TTC549 (cell line): ENCODE results near the gene LDHAL6A.
"Not testable (repeated sequence)": the region's sequence is repeated elsewhere in the genome, so short reads cannot be mapped to it uniquely, and the experiment has no call there.

Experiments
- FAIRE-seq: peaks from 2 replicates; lab custom pipeline; 2012; peaks lifted over from hg19 to GRCh38; lab: Jason Lieb, UNC

The LDHAL6A gene

DNA sequence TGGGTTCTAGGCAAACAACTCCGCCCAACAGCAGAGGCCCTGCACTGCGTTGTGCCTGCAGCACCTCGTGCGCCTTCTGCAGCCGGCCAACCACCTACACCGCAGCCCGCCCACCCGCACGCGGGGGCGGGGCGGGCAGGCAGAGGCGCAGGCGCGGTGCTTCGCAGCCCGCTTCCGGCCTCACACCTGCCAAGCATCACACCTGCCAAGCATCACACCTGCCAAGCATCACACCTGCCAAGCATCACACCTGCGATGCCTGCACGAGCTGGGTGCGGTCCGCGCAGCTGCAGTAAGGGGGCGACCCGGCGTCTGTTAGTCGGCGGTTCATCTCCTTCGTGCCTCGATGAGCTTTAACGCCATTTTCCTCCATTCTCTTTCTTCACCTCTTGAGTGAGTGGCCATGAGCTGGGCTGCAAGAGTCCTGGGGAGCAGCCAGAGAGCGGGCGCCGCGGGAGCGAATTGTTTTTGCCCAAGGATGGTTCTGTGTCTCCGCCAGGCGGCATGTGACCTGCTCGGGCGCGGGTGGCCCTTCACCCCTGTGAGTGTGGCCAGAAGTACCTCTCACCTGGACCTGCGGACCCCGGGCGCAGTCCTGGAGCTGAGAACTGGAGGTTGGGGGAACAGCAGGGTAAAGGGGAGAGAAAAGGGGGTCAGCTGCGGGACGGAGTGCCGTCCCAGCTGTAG is at the start of gene LDHAL6A:
TSS of gene LDHAL6A (plus strand) at position 171 of the 687 bp plus-strand sequence. CDS start 825 bp downstream, outside the sequence.
- no peak for FAIRE-seq

DNA sequence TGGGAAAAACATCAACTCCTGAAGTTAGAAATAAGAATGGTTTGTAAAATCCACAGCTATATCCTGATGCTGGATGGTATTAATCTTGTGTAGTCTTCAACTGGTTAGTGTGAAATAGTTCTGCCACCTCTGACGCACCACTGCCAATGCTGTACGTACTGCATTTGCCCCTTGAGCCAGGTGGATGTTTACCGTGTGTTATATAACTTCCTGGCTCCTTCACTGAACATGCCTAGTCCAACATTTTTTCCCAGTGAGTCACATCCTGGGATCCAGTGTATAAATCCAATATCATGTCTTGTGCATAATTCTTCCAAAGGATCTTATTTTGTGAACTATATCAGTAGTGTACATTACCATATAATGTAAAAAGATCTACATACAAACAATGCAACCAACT is 48.3 kb upstream of the LDHAL6A start:
- not testable (repeated sequence) for FAIRE-seq

DNA sequence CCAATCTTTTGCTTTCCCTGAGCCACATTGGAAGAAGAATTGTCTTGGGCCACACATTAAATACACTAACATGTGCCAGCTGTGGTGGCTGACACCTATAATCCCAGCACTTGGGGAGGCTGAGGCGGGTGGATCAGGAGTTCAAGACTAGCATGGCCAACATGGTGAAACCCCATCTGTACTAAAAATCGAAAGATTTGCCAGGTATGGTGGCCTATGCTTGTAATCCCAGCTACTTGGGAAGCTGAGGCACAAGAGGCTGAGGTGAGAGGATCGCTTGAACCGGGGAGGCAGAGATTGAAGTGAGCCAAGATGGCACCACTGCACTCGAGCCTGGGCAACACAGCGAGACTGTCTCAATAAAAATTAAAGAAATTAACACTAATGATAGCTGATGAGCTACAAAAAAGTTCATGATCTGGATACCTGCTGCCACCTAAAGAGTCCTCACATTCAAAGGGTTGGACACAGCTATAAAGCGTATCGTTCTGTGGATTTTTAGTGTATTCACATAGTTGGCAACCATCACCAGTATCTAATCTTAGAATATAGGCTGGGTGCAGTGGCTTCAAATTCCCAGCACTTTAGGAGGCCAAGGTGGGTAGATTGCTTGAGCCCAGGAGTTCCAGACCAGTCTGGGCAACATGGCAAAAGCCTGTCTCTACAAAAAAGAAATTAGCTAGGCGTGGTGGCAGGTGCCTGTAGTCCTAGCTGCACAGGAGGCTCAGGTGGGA is 46.9 kb upstream of the LDHAL6A start:
- no peak for FAIRE-seq

DNA sequence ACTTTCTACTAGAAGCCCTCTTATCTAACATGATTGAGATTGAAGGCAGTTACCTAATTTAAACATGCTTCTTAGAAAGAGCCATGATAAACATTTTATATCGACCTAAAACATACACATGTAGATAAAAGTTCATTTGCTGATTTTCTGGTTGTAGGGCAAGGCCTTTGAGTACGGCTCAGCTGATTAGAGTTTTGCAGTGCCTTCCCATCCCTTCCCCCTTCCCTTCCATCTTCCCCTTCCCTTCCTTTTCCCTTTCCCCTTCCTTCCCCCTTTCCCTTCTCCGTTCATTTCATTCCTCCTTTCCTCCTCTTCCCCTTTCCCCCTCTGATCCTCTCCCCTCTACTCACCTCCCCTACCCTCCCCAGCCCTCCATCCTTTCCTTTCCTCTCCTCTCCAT is 39.2 kb upstream of the LDHAL6A start:
- FAIRE-seq = no peak

DNA sequence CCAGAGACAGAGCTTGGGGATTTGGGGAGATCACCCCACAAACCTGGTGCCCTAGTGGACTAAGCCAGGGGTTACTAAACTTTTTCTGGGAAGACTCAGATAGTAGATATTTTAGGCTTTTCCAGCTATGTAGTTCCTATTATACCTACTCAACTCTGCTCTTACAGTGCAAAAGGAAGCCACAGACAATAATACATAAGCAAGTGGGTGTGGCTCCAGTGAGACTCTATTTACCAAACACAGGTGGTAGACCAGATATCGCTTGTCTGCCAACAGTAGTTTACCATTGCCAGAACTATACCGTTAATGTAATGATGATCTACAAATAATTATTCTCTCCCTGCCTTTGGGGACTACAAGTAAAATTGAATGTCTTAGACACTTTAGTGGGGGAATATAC is 36.6 kb upstream of the LDHAL6A start:
- no peak for FAIRE-seq

DNA sequence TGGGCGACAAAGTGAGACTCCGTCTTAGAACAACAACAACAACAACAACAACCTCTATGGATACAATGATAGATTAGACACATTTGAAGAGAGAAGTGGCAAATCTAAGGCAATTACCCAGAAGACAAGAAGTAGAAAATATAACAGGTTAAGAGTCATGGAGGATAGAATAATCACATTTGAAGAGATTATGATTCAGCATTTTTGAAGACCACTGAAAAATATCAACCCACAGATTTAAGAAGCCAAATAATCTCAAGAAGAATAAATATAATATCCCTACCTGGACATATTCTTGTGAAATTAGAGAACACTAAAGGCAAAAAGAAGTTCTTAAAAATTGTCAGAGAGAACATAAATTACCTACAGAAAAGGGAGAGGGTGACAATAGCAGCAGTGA is 35.6 kb upstream of the LDHAL6A start:
- no peak for FAIRE-seq

DNA sequence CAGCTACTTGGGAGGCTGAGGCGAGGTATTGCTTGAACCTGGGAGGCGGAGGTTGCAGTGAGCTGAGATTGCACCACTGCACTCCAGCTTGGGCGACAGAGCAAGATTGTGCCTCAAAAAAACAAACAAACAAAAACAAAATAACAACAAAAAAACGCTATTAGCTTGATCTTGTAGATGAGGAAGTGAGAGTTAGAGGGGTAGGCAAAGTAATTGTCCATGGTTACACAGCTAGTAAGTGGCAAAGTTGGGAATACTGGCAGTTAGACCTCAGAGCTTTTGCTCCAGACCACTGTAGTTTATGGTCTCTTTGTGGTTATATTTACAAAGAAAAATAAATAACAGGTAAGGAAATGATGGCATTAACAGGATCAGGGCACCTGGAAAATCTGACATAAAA is 28.4 kb upstream of the LDHAL6A start:
- FAIRE-seq = no peak

DNA sequence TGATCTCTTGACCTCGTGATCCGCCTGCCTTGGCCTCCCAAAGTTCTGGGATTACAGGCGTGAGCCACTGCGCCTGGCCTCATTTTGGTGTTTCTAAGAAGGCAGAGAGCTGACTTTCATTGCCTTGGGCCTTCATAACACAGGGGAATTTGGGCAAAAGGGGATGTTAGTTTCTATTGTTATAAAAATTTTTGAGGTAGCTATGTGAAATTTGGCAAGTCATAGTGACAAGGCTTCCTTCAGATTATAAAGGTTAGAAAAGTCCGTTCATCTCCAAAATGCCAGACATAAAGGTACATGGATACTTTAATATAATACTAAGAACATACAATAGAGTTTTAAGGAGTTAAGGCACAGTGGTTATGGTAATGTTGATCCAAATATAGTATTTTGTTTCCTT is 26.3 kb upstream of the LDHAL6A start:
- no peak for FAIRE-seq

DNA sequence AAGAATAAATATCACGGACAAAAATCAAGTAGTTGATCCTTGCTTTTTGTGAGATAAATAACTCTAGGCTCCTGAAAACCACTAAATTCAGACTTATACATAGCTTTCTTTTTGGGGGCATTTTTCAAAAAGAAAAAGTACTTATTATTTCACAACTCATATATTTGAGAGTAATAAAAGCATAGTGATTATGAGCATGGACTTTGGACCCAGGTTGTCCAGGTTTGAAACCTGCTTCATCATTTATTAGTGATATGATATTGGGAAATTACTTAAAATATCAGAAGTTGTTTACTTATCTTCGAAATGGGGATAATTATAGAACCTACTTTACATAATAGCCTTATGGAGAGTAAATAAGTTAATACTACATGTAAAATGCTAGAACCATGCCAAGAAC is 17.0 kb upstream of the LDHAL6A start:
- FAIRE-seq = no peak

DNA sequence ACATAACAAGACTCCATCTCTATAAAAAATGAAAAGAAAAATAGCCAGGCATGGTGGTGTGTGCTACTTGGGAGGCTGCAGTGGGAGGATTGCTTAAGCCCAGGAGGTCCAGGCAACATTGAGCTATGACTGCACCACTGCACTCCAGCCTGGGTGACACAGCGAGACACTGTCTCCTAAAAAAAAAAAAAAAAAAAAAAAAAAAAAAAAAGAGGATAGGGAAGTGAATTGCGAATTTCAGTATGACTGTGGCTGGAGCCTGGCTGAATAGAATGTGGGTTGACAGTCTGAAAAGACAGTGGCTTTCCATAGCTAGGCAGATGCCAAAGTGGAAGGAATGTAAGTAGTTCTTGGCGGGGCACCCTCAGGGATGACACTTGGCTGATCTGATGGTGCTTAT is 6.4 kb upstream of the LDHAL6A start:
- no peak for FAIRE-seq

DNA sequence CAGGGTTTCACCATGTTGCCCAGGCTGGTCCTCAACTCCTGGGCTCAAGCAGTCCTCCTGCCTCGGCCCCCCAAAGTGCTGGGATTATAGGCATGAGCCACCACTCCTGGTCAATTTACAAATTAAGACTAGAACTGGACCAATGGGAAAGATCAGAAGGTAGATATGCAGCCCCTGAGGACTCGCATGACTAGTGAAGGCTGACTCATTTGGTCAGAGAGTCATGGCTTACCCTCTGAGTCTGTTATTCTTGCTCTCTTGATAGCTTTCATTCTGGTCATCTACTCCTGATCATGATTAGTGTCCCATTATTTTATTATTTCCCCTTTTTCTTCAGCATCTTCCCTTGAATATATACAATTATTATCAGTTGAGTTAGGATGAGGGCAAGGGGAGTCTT is 2.7 kb upstream of the LDHAL6A start:
- no peak for FAIRE-seq

DNA sequence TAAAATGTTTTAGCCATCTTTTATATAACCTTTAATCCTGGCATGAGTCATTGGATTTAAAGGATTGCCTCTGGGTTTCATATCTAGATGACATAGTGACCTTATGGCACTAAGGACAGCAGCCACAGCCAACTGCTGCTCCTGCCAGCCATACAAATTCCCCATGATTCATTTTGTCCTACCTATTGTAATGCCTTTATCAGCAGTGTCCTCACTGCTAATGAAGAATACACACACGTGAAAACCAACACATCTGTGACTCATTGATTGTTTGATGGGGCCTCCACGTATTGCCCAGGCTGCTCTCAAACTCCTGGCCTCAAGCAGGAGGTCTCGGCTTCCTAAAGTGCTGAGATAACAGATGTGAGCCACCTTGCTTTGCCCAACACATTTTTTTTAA is 1.8 kb downstream of the LDHAL6A start:
- FAIRE-seq = no peak

DNA sequence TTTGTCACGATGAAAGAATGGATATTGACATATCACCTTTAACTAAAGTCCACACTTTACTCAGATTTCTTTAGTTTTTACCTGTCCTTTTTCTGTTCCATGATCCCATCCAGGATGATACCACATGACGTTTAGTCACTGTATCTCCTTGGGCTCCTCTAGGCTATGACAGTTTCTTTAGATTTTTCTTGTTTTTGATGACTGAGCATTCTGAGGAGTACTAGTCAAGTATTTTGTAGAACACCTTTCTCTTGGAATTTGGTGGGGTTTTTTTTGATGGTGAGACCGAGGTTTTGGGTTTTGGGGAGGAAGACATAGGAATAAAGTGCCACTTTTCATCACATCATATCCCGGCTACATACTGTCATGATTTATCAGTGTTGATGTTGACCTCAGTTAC is 4.0 kb downstream of the LDHAL6A start:
- no peak for FAIRE-seq

DNA sequence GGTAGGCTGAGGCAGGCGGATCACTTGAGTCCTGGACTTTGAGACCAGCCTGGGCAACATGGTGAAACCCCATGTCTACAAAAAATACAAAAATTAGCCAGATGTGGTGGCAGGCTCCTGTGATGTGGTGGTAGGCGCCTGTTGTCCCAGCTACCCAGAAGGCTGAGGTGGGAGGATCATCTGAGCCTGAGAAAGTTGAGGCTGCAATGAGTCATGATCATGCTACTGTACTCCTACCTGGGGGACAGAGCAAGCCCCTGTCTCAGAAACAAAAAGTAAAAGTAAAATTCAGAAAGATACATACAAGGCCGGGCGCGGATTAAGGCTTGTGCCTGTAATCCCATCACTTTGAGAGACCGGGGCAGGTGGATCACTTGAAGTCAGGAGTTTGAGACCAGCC is 6.3 kb downstream of the LDHAL6A start:
- FAIRE-seq = no peak

DNA sequence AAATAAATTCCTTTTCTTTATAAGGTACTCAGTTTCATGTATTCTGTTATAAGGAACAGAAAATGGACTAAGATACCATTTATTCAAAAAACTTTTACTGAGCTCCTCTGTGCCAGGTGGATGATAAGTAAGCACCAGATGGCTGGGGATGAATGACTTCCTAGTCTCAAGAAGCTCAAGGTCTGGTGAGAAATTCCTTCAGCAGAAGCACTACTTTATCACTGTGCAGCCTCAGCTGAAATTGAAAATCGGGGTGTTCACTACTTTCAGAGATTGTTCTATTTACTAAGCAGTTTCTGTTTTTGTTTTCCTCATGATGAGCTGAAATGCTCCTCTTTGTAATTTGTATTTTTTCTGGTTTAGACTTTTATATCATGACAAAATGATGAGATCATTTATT is 7.8 kb downstream of the LDHAL6A start:
- FAIRE-seq = no peak

DNA sequence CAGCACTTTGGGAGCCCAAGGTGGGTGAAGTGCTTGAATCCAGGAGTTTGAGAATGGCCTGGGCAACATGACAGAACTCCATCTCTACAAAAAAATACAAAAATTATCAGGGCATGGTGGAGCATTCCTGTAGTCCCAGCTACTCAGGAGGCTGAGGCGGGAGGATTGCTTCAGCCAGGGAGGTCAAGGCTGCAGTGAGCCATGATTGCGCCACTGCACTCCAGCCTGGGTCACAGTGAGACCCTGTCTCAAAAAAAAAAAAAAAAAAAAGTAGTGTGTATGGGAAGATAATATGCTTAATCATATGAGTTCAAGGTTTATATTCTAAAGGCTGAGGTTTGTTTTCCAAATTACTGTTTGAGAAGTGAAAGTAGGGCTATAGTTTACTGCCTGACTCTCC is 10.7 kb downstream of the LDHAL6A start:
- no peak for FAIRE-seq

DNA sequence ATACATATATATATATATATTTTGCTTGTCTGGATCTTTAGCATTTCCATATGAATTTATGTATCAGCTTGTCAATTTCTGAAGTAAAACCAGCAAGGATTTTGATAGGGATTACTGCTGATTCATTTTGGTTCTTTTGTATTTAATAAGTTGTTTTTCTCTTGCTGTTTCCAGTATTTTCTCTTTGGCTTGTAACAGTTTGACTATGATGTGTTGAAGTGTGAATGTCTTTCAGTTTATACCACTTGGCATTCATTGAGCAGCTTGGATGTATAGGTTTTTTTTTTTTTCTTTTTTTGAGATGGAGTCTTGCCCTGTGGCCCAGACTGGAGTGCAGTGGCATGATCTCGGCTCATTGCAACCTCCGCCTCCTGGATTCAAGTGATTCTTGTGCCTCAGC is 12.4 kb downstream of the LDHAL6A start:
- no peak for FAIRE-seq

DNA sequence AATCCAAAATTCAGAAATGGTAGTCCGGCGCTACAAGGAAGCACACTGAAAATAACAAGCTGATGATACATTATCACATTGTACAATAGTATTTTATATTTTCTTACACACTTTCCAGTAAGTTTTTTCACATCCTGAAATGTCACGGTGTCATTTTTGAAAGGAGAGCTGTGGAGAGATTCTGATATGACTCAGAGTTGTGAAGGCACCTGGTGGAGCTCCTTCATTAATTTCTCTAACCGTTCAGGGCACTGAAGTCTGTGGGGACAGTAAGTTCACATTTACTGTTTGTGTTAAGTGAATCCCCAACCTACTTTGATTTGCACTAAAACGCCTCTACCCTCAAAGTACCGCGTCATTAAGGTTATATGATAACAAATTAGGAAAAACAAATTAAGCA is 13.3 kb downstream of the LDHAL6A start:
- FAIRE-seq = no peak

DNA sequence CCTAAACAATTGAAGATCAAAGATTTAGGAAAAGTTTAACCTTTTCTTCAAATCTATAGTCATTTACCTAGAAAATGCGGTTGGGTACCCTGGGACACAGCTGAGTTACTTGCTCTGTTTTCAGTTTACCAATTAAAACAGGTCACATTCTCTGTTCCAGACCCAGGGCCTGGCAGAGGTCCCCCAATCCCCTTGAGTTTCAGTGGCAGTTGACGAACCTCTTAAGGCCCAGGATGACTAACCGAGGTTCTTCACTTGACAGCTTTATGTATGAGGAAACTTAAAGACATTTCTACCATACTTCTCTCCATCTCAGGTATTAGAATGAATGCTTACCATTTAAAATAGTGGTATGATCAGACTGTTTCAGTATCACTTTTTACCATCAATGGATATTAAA is 16.3 kb downstream of the LDHAL6A start:
- no peak for FAIRE-seq

DNA sequence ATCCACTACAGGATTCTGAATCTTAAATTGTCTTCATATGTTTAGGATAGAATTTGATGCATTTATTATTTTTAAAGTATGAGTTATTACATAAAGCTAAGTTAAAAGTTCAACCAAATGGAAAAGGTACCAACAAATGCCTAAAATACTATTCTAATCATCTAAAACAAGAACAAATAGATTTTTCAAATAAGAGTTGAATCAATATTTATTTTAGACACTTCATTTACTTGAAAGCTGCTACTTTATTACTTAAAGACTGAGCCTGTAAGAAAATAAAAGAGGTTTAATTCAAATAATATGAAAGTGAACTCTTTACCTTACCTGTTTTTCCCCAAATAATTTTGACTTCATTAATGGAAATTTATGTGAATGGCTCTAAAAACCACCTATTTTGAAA is 16.9 kb downstream of the LDHAL6A start:
- peak; percentile 32 for FAIRE-seq

DNA sequence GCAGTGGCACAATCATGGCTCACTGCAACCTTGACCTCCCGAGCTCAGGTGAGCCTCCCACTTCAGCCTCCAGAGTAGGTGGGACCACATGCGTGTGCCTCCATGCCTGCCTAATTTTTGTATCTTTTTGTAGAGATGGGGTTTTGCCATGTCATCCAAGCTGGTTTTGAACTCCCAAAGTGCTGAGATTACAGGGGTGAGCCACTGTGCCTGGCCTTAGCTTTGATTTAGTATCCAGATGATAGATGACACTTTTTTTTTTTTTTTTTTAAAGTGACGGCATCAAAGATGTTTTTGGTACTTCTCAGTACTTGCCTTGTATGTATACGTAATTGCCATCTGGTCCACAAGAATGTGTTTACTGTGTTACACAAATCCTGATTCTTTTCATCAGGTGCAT is 23.4 kb downstream of the LDHAL6A start:
- FAIRE-seq = no peak

DNA sequence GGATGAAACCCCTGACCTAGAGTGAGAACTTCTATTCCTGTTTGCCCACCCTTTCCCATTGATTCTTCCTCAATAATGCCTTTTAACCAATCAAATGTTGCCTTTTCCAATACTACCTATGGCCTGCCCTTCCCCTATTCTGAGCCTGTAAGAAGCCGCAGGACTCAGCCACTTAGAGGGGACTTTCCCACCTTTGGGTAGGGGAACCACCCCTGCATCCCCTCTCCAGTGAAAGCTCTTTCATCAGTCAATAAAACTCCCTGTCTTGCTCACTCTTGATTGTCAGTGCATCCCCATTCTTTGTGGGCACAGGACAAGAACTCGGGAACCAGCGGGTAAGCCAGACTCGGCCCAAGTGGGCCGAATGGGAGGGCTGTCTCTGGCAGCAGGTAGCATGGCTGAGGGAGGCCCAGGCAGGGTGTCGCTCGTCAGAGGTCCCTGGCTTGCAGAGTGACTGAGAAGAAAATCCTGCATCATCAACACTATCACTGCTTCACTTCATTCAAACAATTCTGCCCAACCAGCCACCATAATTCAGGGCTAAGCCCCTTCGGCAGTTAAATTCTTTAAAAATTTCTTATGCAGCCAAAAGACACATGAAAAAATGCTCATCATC is 30.4 kb downstream of the LDHAL6A start:
- no peak for FAIRE-seq

DNA sequence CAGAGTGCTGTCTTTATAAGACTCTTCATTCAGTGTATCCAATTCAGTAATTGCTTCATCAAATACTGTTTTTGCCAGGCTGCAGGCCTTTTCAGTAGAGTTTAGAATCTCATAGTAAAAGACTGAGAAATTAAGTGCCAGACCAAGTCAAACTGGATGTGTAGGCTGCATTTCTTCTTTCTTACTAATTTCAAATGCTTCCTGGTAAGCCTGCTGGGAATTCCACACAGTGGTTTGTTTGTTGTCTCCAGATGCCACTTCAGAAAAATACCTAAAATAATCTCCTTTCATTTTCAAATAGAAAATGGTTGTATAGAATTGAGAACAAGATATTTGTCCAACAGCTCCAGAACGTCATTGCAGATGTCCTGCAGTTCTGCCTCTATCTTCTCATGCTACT is 34.7 kb downstream of the LDHAL6A start:
- no peak for FAIRE-seq
